ENCODE data around the gene DNA2. TPM values are rescaled to one million over a fixed set of nuclear protein-coding genes. Genes with fewer than 3 reads are reported as not detected.

The DNA2 gene
- polyA plus RNA-seq, 1 of the 3 experiments (the other 2 are of a cell fraction), result 2.5 TPM

DNA sequence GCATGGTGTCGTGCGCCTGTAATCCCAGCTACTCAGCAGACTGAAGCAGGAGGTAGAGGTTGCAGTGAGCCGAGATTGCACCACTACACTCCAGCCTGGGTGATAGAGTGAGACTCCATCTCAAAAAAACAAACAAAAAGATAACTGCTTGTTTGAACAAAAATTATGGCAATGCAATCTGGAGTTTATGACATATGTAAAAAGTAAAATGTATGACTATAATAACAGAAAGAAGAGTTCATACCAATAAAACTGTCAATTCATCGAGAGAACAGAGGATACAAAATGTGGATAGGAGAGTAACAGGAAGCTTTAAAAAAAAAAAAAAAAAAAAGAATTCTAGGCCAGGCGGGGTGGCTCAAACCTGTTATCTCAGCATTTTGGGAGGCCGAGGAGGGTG is 36.3 kb upstream of the DNA2 start (continued):
- TF ChIP-seq, protein P1, sequence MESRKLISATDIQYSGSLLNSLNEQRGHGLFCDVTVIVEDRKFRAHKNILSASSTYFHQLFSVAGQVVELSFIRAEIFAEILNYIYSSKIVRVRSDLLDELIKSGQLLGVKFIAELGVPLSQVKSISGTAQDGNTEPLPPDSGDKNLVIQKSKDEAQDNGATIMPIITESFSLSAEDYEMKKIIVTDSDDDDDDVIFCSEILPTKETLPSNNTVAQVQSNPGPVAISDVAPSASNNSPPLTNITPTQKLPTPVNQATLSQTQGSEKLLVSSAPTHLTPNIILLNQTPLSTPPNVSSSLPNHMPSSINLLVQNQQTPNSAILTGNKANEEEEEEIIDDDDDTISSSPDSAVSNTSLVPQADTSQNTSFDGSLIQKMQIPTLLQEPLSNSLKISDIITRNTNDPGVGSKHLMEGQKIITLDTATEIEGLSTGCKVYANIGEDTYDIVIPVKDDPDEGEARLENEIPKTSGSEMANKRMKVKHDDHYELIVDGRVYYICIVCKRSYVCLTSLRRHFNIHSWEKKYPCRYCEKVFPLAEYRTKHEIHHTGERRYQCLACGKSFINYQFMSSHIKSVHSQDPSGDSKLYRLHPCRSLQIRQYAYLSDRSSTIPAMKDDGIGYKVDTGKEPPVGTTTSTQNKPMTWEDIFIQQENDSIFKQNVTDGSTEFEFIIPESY (IDR thresholded peaks at IDR 0.05; ENCODE audit: borderline replicate concordance, low read depth), result no peak

DNA sequence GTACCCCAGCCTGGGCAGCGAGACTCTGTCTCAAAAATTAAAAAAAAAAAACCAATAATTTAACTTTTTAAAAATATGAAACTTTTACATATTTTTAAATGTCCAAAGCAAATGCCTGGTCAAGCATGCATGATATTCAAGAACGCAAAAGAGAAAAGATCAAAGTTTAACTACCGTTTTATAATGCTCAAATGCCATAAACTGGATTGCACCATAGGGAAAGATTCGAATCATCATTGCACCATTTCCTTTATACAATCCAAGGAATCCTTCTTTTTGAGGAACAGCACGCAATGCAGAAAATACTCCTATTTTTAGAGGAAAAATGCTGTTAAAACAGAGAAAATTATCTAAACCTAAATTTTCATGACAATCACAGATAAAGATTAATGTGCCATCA is 34.6 kb upstream of the DNA2 start:
- CTCF ChIA-PET, result no interaction called here
- DNase-seq, result no peak

DNA sequence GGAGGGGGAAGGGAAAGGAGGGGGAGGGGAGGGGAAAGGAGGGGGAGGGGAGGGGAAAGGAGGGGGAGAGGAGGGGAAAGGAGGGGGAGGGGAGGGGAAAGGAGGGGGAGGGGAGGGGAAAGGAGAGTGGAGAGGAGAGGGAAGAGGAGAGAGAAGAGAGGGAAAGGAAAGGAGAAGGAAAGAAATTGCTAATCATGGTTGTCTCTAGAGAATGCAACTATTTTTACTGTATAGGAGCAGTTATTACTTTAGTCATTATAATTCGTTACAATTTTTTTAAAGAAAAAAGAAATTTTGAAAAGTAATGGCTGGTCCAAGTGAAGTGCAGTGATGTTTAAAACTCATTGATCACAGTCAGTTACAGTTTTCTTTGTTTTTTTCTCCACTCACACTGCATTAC is 31.1 kb upstream of the DNA2 start:
- Histone ChIP-seq H3K9me3 (no peaks in the 10 kb centered on the region), H3K27ac (ENCODE audit: low read depth in 2 of 2, low read length in 1 of 2) (no peak overlapping the region), H3K79me2 (ENCODE audit: insufficient read depth) (no peaks in the 10 kb centered on the region), H3F3A (replicated peaks; ENCODE audit: insufficient read depth) (no peaks in the 10 kb centered on the region), H4K20me1 (ENCODE audit: insufficient read depth) (no peaks in the 10 kb centered on the region), H3K4me3 (ENCODE audit: low read depth in 2 of 2, low read length in 1 of 2) (no peak overlapping the region), H3K36me3 (replicated peaks in 1 of 2; ENCODE audit: control insufficient read depth in 1 of 2, insufficient read depth in 2 of 2, low read length in 1 of 2) (peaks cover 8 to 24% of the 10 kb centered on the region in 2 experiments), H3K9me2 (no peaks in the 10 kb centered on the region), H3K27me3 (ENCODE audit: insufficient read depth) (no peaks in the 10 kb centered on the region), H3K4me1 (ENCODE audit: control insufficient read depth in 1 of 2, insufficient read depth in 2 of 2, low read depth in 1 of 2, low read length in 1 of 2) (no peaks in the 10 kb centered on the region), H3K9ac (no peak overlapping the region), H2AFZ (ENCODE audit: low read depth) (no peak overlapping the region), H3K4me2 (no peak overlapping the region)
- POLR2A ChIA-PET, result no interaction called here
- TF ChIP-seq FOSL2 (IDR thresholded peaks at IDR 0.05; ENCODE audit: borderline replicate concordance, low read depth), result no peak
- CTCF ChIA-PET, result no interaction called here
- 91% methylated on average over 1 of the region's 1 CpG for WGBS (ENCODE audit: low lambda C conversion rate)
- no peak for DNase-seq

More for the DNA sequence above, 34.6 kb upstream of the DNA2 start:
- Histone ChIP-seq H3K4me1 (ENCODE audit: control insufficient read depth in 1 of 2, insufficient read depth in 2 of 2, low read depth in 1 of 2, low read length in 1 of 2) (no peaks in the 10 kb centered on the region), H3K79me2 (ENCODE audit: insufficient read depth) (peaks cover 2% of the 10 kb centered on the region; the same call in 1 of the 2 replicates), H4K20me1 (ENCODE audit: insufficient read depth) (no peaks in the 10 kb centered on the region), H3K36me3 (replicated peaks in 1 of 2; ENCODE audit: control insufficient read depth in 1 of 2, insufficient read depth in 2 of 2, low read length in 1 of 2) (peaks cover 0 to 14% of the 10 kb centered on the region in 2 experiments), H3K4me3 (ENCODE audit: low read depth in 2 of 2, low read length in 1 of 2) (no peak overlapping the region), H3K27ac (ENCODE audit: low read depth in 2 of 2, low read length in 1 of 2) (no peak overlapping the region), H3K9me3 (no peaks in the 10 kb centered on the region), H3K9ac (no peak overlapping the region), H3K9me2 (no peaks in the 10 kb centered on the region), H3K4me2 (no peak overlapping the region), H3F3A (replicated peaks; ENCODE audit: insufficient read depth) (no peaks in the 10 kb centered on the region), H3K27me3 (ENCODE audit: insufficient read depth) (no peaks in the 10 kb centered on the region), H2AFZ (ENCODE audit: low read depth) (no peak overlapping the region)
- whole genome bisulfite sequencing (ENCODE audit: low lambda C conversion rate), result 96% methylated on average over 5 of the region's 5 CpGs
- no peak for TF ChIP-seq MEF2A (IDR thresholded peaks at IDR 0.05; ENCODE audit: borderline replicate concordance, low read depth)
- no peak for TF ChIP-seq TAF1 (IDR thresholded peaks at IDR 0.05; ENCODE audit: borderline replicate concordance, low read depth, low read length)
- TF ChIP-seq, protein P2, sequence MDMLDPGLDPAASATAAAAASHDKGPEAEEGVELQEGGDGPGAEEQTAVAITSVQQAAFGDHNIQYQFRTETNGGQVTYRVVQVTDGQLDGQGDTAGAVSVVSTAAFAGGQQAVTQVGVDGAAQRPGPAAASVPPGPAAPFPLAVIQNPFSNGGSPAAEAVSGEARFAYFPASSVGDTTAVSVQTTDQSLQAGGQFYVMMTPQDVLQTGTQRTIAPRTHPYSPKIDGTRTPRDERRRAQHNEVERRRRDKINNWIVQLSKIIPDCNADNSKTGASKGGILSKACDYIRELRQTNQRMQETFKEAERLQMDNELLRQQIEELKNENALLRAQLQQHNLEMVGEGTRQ (IDR thresholded peaks at IDR 0.05; ENCODE audit: borderline replicate concordance, low read depth, low read length), result no peak
- no peak for TF ChIP-seq YY1 (IDR thresholded peaks at IDR 0.05; ENCODE audit: low read depth)
- TF ChIP-seq, protein P3, sequence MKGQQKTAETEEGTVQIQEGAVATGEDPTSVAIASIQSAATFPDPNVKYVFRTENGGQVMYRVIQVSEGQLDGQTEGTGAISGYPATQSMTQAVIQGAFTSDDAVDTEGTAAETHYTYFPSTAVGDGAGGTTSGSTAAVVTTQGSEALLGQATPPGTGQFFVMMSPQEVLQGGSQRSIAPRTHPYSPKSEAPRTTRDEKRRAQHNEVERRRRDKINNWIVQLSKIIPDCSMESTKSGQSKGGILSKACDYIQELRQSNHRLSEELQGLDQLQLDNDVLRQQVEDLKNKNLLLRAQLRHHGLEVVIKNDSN (IDR thresholded peaks at IDR 0.05; ENCODE audit: borderline replicate concordance, low read depth), result no peak
- no peak for TF ChIP-seq TCF12 (IDR thresholded peaks at IDR 0.05)
- no peak for TF ChIP-seq ELF1 (IDR thresholded peaks at IDR 0.05)
- TF ChIP-seq GABPA (IDR thresholded peaks at IDR 0.05; ENCODE audit: low read depth), result no peak
- POLR2A ChIA-PET, result no interaction called here
